Activated CD4-positive, alpha-beta memory T cell treated with anti-CD3 and anti-CD28 coated beads for 36 hours (primary cell): ENCODE measurements around the gene EPB41L4B. TPM values are rescaled to one million over a fixed set of nuclear protein-coding genes. Genes with fewer than 3 reads are reported as not detected.

Source experiments
- CTCF ChIA-PET: fragments of 350-600 bp; sonication (Branson Sonifier 250); formaldehyde crosslinking; loops from one replicate; lab custom pipeline; 2021; ENCODE audit warnings: antibody characterized with exemption, inconsistent platforms; lab: Charles Lee
- POLR2A ChIA-PET: fragments of 350-600 bp; sonication (Branson Sonifier 250); formaldehyde crosslinking; loops from one replicate; lab custom pipeline; 2021; ENCODE audit warnings: antibody characterized with exemption; lab: Charles Lee
- DNase-seq: peaks from one replicate; pipeline ENCODE4 v3.0.0-alpha.2; 2020
- H3K27ac Mint-ChIP-seq: one replicate; pipeline ENCODE4 v1.8.0; 2021; ENCODE audit warnings: mixed read lengths
- H3K27me3 Mint-ChIP-seq: one replicate; pipeline ENCODE4 v1.8.0; 2021; ENCODE audit warnings: mixed read lengths
- H3K36me3 Mint-ChIP-seq: one replicate; pipeline ENCODE4 v1.8.0; 2021; ENCODE audit warnings: mixed read lengths
- H3K4me1 Mint-ChIP-seq: one replicate; pipeline ENCODE4 v1.8.0; 2021; ENCODE audit warnings: low read depth, mixed read lengths
- H3K4me3 Mint-ChIP-seq: one replicate; pipeline ENCODE4 v1.8.0; 2021; ENCODE audit warnings: mild to moderate bottlenecking, mixed read lengths
- H3K9me3 Mint-ChIP-seq: one replicate; pipeline ENCODE4 v1.8.0; 2021; ENCODE audit warnings: mixed read lengths
- intact Hi-C: fragments of 100-400 bp; cut with micrococcal nuclease; formaldehyde crosslinking; loops from one replicate; pipeline ENCODE4 v1.15.1; 2023
- total RNA-seq, 2 experiments: library from RNA; stranded (reverse); gene quantifications; one replicate each; pipeline ENCODE4 v1.2.3, GENCODE V29; 2021

The EPB41L4B gene
- total RNA-seq, 2 experiments from 2014 or later: 0.17 to 0.21 TPM

DNA sequence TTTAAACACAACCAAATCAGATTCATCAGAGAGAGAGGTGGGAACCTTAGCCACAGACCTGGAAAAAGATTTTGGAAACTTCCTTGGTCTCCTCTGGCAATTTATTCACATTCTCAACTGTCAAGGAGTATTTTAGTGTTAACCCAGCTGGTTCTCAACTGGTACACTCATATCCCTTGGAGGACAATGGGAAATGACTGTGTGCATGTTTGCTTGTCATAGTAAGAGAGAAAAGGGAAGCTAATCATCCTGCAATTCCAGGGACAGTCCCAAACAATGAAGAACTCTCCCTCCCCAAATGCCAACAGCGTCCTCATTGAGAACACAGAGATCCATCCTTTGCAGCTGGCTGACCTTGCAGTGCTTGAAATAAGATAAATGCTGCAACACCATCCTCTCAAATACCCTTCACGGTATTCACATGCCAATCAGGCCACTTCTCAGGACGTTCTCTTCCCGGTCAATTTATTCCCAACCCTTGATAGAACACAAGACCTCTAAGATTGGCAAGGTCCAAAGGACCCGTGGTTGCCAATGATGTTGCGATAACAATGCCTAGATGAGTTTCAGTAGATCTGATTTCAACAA, 75.5 kb downstream of the EPB41L4B start:
- H3K27me3 Mint-ChIP-seq: peaks cover 20% of the 10 kb centered on the region
- POLR2A ChIA-PET: no interaction called here

DNA sequence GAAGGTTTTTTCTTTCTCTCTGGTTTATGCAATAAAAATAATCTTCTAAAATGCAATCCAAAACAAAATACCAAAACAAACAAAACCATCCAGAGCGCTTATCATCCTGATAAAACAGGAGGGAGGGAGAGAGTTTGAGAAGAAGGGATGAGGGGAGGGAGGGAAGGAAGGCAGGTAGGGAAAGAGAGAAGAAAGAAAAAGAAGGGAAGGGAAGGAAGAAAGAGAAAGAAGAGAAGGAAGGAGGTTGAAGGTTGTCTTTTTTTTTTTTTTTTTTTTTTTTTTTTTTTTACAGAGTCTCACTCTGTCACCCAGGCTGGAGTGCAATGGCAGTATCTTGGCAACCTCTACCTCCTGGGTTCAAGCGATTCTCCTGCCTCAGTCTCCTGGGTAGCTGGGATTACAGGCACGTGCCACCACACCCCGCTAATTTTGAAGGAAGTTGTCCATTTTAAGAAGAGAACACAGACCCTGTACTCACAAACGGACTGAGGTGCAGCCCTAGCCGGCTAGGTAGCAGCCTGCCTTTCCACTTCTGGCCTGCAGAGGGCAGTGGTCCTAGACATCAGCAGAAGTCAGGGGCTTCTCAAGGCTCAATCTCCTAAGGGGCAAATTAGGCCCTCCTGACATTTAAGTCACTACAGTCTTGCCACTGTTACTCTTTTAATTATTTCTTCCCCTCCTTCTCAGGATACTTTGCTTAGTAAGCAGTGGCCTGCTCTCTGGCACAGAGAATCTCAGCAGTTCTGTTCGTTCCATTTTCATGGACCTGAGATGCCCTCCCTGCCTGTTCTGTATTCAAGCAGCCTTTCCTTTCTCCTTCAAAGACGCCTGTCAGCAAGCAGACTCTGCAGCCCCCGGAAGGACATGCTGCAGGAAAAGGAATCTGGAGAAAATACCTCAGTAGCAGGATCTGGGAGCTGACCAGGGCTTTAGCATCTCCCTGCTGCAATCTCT, 76.4 kb downstream of the EPB41L4B start:
- H3K9me3 Mint-ChIP-seq: no peaks in the 10 kb centered on the region
- H3K4me3 Mint-ChIP-seq: no peak overlapping the region
- ChIA-PET CTCF (interaction anchor here (0.6 to 1.2 kb wide), 5 partner anchors 9 to 225 kb away, joined by 3 to 5 read pairs (median 4); no protein-coding TSS in a partner anchor), POLR2A (no interaction called here)
- no peak overlapping the region for H3K27ac Mint-ChIP-seq
- H3K27me3 Mint-ChIP-seq: peaks cover 21% of the 10 kb centered on the region
- DNase-seq: peak; percentile 77
- no peaks in the 10 kb centered on the region for H3K36me3 Mint-ChIP-seq
- intact Hi-C loops: loop anchor here (1.0 to 5.0 kb wide), 4 partner anchors 77 to 268 kb away; partner anchors contain the start of gene EPB41L4B
- H3K4me1 Mint-ChIP-seq: peaks cover 2% of the 10 kb centered on the region

More for the DNA sequence above, 75.5 kb downstream of the EPB41L4B start:
- Mint-ChIP-seq H3K36me3 (no peaks in the 10 kb centered on the region), H3K9me3 (no peaks in the 10 kb centered on the region), H3K27ac (no peak overlapping the region), H3K4me3 (no peak overlapping the region), H3K4me1 (peaks cover 2% of the 10 kb centered on the region)
- intact Hi-C loops: no loop called here
- DNase-seq: no peak
- CTCF ChIA-PET: interaction anchor here (1.0 to 1.2 kb wide), 4 partner anchors 10 to 224 kb away, joined by 3 to 5 read pairs (median 4); no protein-coding TSS in a partner anchor

DNA sequence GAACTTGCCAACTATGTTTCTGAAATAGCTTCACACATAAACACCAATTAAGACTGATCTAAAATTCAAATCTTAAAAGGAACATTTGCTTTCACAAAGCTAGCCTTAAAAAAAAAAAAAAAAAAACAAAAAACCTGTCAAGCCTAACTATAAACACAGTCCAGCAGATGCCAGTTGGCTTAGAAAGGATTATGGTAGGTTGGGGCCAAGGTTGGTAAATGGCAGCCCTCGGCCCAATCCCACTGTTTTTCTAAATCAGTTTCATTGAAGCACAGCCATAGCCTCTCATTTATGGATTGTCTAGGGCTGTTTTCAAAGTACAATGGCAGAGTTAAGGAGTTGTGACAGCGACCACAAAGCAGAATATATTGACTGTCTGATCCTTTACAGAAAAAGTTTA, 78.1 kb downstream of the EPB41L4B start:
- Mint-ChIP-seq H3K4me3 (no peak overlapping the region), H3K9me3 (no peaks in the 10 kb centered on the region), H3K27me3 (peaks cover 31% of the 10 kb centered on the region), H3K36me3 (no peaks in the 10 kb centered on the region), H3K27ac (no peak overlapping the region), H3K4me1 (peaks cover 2% of the 10 kb centered on the region)
- DNase-seq: no peak
- ChIA-PET POLR2A (no interaction called here), CTCF (interaction anchor here (1.0 kb wide), 1 partner anchor 79 kb away, joined by 3 read pairs; no protein-coding TSS in a partner anchor)
- intact Hi-C loops: loop anchor here (5.0 kb wide), 1 partner anchor 270 kb away; no protein-coding TSS in a partner anchor

DNA sequence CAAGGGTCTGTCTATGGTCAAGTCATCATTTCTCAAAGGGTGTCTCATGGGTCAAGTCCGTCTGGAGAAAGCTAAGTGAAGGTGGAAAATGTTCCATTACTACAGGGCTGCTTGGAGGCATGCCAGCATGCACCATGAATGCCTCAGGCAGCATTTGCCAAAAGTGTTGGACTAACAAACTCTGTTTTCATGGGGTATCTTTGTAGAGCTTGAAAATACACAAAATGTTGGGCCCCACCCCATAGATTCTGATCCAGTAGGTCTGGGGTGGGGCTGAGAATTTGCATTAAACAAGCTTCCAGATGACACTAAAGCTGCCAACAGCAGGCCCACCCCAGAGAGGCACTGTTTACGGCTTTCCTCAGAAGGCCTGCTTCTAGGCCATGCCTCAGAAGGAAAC, 78.8 kb downstream of the EPB41L4B start:
- H3K27ac Mint-ChIP-seq: no peak overlapping the region
- ChIA-PET CTCF (no interaction called here), POLR2A (no interaction called here)
- H3K9me3 Mint-ChIP-seq: no peaks in the 10 kb centered on the region
- no peak for DNase-seq
- H3K4me3 Mint-ChIP-seq: no peak overlapping the region
- no peaks in the 10 kb centered on the region for H3K36me3 Mint-ChIP-seq
- intact Hi-C loops: loop anchor here (5.0 kb wide), 1 partner anchor 270 kb away; no protein-coding TSS in a partner anchor
- peaks cover 37% of the 10 kb centered on the region for H3K27me3 Mint-ChIP-seq
- peaks cover 2% of the 10 kb centered on the region for H3K4me1 Mint-ChIP-seq

DNA sequence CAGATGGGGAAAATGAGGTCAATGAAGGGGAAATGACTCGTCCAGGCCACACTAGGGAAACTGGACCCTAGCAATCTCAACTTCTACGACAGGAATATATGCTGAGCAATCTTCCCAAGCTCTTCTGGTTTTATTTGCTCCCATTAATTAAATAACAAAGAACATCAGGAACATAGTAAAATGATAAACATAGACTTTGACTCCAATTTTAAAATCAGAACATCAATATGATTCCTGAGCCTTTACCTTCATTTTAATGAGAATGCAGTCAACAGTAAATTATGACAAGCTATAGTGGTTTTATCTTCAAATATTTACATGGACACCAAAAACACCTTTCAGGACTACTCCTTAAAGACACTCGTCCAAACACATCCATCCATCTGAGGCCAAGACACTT, 79.7 kb downstream of the EPB41L4B start:
- Mint-ChIP-seq H3K4me3 (no peak overlapping the region), H3K4me1 (peaks cover 2% of the 10 kb centered on the region), H3K36me3 (no peaks in the 10 kb centered on the region), H3K9me3 (no peaks in the 10 kb centered on the region), H3K27ac (no peak overlapping the region), H3K27me3 (peaks cover 40% of the 10 kb centered on the region)
- intact Hi-C loops: loop anchor here (5.0 kb wide), 1 partner anchor 271 kb away; no protein-coding TSS in a partner anchor
- ChIA-PET POLR2A (no interaction called here), CTCF (interaction anchor here (0.9 to 1.9 kb wide), 2 partner anchors 20 to 229 kb away, joined by 3 to 6 read pairs; no protein-coding TSS in a partner anchor)
- no peak for DNase-seq

DNA sequence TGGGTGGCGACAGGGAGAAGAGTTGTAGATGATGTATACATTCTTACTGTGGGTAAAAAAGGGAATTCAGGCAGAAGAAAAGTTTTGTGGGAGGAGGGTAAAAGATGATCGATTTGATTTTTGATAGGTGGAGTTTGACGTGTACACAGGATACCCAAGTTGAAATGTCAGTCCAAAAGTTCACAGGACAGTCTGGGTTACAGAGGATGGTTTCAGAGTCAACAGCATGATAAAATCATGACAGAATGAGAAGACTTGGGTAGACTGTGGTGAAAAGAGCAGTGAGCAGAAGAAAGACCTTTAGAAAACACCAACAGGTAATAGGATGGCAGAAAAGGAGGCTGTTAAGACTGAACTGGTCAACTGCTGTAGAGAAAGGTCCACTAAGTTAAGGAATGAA, 81.6 kb downstream of the EPB41L4B start:
- H3K36me3 Mint-ChIP-seq: no peaks in the 10 kb centered on the region
- H3K9me3 Mint-ChIP-seq: no peaks in the 10 kb centered on the region
- ChIA-PET POLR2A (no interaction called here), CTCF (no interaction called here)
- H3K4me1 Mint-ChIP-seq: no peaks in the 10 kb centered on the region
- H3K27me3 Mint-ChIP-seq: peaks cover 33% of the 10 kb centered on the region
- DNase-seq: no peak
- H3K4me3 Mint-ChIP-seq: no peak overlapping the region
- intact Hi-C loops: no loop called here
- H3K27ac Mint-ChIP-seq: no peak overlapping the region

DNA sequence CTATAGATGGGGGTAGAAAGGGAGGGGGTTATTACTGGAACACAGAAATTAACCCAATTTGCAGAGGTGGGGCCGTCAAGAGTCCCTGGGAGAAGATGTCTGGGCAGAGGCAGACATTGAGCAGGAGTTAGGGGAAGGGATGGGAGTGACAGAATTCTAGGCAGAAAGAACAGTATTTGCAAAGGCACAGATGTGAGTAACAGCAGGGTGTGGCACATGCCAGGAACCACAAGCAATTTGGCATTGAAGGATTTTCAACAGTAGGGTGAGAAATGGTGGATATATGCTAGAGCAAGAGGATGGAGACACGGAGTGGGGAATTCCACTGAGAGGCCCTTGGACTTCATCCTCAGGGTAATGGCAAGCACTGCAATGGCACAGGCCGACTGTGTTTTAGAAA, 82.2 kb downstream of the EPB41L4B start:
- H3K27ac Mint-ChIP-seq: no peak overlapping the region
- intact Hi-C loops: no loop called here

DNA sequence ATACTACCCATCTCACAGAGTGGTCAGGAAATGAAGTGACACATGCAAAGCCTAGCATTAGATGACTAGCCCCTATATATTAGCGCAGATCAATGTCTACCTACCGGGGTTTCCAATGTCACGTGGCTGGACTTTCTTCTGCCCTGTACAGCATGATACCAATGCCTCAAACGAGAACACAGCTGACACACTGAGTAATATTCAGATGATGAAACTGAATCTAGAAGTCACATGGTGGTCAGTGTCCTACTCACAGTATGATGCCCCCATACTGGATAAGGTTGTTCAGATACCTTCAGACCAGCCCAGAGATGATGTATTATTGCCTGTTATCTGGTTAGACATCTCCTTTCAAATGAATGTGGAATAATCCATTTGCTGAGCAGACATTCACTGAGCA, 82.7 kb downstream of the EPB41L4B start:
- no peaks in the 10 kb centered on the region for H3K36me3 Mint-ChIP-seq
- no peak overlapping the region for H3K4me3 Mint-ChIP-seq
- no peaks in the 10 kb centered on the region for H3K9me3 Mint-ChIP-seq
- H3K27me3 Mint-ChIP-seq: peaks cover 28% of the 10 kb centered on the region
- CTCF ChIA-PET: no interaction called here
- POLR2A ChIA-PET: no interaction called here
- no peak overlapping the region for H3K27ac Mint-ChIP-seq
- no peaks in the 10 kb centered on the region for H3K4me1 Mint-ChIP-seq
- intact Hi-C loops: no loop called here
- no peak for DNase-seq

More for the DNA sequence above, 82.2 kb downstream of the EPB41L4B start:
- DNase-seq: no peak
- CTCF ChIA-PET: no interaction called here
- Mint-ChIP-seq H3K4me3 (no peak overlapping the region), H3K27me3 (peaks cover 30% of the 10 kb centered on the region), H3K9me3 (no peaks in the 10 kb centered on the region), H3K36me3 (no peaks in the 10 kb centered on the region), H3K4me1 (no peaks in the 10 kb centered on the region)
- POLR2A ChIA-PET: no interaction called here

DNA sequence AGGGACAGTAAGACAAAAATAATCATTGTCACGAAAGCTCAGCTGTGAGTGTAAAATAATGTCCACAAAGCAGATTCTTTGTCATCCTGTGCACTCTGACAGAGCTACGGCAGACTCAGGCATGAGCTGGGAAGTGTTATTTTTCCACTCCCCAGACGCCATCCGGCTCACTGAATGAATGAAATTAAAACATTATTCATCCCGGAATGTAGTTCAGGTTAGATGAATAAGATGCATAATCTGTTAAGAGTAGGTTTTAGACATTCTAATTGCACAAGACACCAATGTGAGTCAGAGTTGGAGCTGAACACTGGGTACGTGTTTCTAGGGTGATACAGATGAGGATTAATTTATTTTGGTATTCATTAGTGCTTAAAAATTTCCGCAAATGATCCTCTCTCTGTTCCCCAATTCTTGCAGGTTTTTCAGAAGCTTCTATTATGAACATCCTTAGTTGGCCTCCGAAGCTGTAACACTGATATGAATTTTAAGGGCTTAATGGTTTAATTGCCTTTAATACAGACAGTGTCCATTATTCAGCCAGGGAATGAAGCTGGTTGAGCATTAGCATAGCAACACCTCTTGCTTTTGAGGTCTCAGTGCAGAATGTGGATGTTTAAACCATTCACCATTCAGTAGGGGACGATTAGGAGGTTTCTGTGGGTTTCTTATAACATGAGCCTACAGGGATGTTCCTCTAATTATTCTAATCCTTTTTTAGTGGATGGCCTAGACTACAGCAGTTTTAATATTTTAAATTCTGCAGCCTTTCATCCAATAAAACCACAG, 88.2 kb downstream of the EPB41L4B start:
- no peaks in the 10 kb centered on the region for H3K9me3 Mint-ChIP-seq
- H3K27me3 Mint-ChIP-seq: peaks cover 18% of the 10 kb centered on the region
- intact Hi-C loops: no loop called here
- no peak overlapping the region for H3K4me3 Mint-ChIP-seq
- H3K27ac Mint-ChIP-seq: no peak overlapping the region
- H3K4me1 Mint-ChIP-seq: no peaks in the 10 kb centered on the region
- no peak for DNase-seq
- ChIA-PET POLR2A (no interaction called here), CTCF (interaction anchor here (1.1 kb wide), 1 partner anchor 12 kb away, joined by 3 read pairs; no protein-coding TSS in a partner anchor)
- no peaks in the 10 kb centered on the region for H3K36me3 Mint-ChIP-seq

DNA sequence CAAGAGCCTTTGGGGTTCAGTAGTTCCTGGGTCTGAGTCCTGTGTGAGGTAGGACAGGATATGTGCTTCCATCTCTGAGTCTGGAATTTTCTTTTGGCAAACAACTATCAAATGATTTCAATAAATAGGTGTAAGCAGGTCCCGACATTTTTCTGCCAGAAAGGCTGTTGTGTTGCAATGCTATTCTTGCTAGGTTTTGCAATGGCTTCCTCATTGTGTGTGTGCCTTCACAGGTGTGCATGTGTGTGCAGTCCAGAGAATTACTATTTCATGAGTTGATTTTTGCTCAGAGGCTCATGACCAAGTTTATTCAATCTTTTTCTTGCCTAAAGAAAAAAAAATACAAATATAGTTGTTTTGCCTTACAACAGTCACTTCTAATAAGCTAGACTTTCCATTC, 89.3 kb downstream of the EPB41L4B start:
- ChIA-PET CTCF (no interaction called here), POLR2A (no interaction called here)
- Mint-ChIP-seq H3K36me3 (no peaks in the 10 kb centered on the region), H3K4me3 (no peak overlapping the region), H3K9me3 (no peaks in the 10 kb centered on the region), H3K27me3 (peaks cover 11% of the 10 kb centered on the region), H3K27ac (no peak overlapping the region), H3K4me1 (no peaks in the 10 kb centered on the region)
- intact Hi-C loops: no loop called here
- no peak for DNase-seq

DNA sequence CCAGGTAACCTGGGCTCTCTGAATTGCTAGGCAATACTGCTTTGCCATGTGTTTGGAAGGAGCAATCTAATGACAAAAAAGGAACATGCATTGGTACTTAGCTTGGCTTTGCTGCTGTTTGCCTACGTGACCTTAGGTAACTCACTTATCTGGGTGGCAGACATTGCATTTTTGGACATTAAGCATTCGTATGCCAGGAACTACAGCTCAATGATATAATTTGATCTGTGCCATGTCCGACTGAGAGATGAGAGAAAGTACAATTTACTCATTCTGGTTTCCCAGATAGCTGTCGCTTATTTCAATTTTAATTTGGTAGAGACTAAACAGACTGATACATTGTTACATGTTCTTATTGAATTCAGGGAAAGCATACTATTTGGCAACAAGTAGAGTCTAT, 90.6 kb downstream of the EPB41L4B start:
- H3K9me3 Mint-ChIP-seq: no peaks in the 10 kb centered on the region
- no peaks in the 10 kb centered on the region for H3K36me3 Mint-ChIP-seq
- POLR2A ChIA-PET: no interaction called here
- DNase-seq: no peak
- no peak overlapping the region for H3K27ac Mint-ChIP-seq
- no peaks in the 10 kb centered on the region for H3K4me1 Mint-ChIP-seq
- no peak overlapping the region for H3K4me3 Mint-ChIP-seq
- peaks cover 7% of the 10 kb centered on the region for H3K27me3 Mint-ChIP-seq
- CTCF ChIA-PET: no interaction called here
- intact Hi-C loops: no loop called here
